Fibroblast of pulmonary artery (primary cell): ENCODE measurements around the gene AOPEP.

Experiments
- DNase-seq: peaks from one replicate; pipeline ENCODE4 v3.0.0-alpha.2; 2010; ENCODE audit warnings: low read depth
- H3K4me3 ChIP-seq: replicated peaks from 2 replicates; pipeline ENCODE4 v1.5.1; 2011; ENCODE audit warnings: low read depth, mild to moderate bottlenecking, control low read depth, low read length, moderate library complexity
- TF ChIP-seq, protein P1 (sequence below): IDR thresholded peaks from 2 replicates; pipeline ENCODE4 v1.5.1; 2011; ENCODE audit warnings: mild to moderate bottlenecking, control low read depth, low read length, inconsistent platforms; ENCODE audit errors: missing control alignments

The AOPEP gene

GRCh38 chr9:95071925-95072324 lies 345.4 kb downstream of the AOPEP start:
- DNase-seq, result no peak
- H3K4me3 ChIP-seq, result no peak overlapping the region
- TF ChIP-seq, protein P1, sequence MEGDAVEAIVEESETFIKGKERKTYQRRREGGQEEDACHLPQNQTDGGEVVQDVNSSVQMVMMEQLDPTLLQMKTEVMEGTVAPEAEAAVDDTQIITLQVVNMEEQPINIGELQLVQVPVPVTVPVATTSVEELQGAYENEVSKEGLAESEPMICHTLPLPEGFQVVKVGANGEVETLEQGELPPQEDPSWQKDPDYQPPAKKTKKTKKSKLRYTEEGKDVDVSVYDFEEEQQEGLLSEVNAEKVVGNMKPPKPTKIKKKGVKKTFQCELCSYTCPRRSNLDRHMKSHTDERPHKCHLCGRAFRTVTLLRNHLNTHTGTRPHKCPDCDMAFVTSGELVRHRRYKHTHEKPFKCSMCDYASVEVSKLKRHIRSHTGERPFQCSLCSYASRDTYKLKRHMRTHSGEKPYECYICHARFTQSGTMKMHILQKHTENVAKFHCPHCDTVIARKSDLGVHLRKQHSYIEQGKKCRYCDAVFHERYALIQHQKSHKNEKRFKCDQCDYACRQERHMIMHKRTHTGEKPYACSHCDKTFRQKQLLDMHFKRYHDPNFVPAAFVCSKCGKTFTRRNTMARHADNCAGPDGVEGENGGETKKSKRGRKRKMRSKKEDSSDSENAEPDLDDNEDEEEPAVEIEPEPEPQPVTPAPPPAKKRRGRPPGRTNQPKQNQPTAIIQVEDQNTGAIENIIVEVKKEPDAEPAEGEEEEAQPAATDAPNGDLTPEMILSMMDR, result no peak

DNA sequence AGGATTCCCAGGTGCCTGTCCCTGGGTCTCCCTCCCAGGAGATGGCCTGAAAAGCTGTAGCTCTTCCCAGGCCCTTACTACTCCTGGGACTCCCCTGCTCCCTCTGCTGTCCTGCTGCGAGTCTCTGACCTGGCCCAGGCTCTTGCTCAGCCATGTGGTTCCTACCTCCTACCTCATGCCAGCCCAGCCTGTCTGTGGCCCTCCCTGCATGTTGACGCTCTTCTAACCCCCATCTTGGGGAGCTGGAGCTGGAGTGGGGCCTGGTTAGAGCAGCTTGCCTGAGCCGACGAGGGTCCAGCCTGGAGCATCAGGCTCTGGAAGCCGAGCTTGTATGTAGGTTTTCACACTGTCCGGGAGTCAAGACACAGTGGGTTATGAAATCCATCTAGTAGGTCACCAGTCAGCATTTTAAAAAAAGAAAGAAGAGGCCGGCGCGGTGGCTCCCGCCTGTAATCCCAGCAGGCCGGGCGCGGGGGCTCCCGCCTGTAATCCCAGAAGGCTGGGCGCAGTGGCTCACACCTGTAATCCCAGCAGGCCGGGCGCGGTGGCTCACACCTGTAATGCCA lies 346.6 kb downstream of the AOPEP start:
- peak; percentile 36 for DNase-seq
- TF ChIP-seq, protein P1, result peak; percentile 39
- H3K4me3 ChIP-seq, result no peak overlapping the region

DNA sequence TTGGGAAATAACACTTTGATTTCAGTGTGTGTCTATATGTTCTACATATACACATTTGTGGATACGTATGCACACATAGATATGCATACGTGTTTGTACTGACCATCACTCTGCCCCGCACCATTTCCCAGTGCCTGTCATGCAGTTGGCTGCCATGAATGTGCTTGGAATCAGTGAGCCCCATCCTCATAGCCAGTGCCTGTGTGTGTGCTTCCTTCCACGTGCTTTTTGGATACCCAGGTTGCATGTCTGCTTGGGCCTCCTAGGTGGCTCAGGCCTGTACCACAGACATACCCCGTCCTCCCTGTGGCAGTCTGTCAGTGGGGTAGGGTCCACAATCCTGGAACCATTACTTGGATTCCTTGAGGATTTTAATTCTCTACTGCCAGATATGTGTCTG lies 347.4 kb downstream of the AOPEP start:
- TF ChIP-seq, protein P1, result no peak
- no peak overlapping the region for H3K4me3 ChIP-seq
- DNase-seq, result no peak

GRCh38 chr9:95074632-95075031 lies 348.1 kb downstream of the AOPEP start:
- no peak overlapping the region for H3K4me3 ChIP-seq
- DNase-seq, result no peak
- TF ChIP-seq, protein P1, result no peak

DNA sequence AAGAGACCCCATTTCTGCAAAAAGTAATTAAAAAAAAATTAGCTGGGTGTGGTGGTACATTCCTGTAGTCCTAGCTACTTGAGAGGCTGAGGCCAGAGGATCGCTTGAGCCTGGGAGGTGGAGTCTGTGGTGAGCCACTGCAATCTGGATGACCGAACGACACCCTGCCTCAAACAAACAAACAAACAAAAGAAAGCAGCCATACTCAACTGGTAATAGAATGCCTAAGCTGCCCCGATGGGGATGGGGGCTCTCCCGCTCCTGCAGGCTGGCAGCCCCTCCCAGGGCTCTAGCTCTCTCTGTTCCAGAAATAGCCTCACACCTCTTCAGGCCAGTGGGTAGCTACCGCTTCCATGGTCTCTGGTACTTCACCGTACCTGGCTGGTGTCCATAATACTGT lies 349.2 kb downstream of the AOPEP start:
- H3K4me3 ChIP-seq, result no peak overlapping the region
- TF ChIP-seq, protein P1, result no peak
- DNase-seq, result no peak

DNA sequence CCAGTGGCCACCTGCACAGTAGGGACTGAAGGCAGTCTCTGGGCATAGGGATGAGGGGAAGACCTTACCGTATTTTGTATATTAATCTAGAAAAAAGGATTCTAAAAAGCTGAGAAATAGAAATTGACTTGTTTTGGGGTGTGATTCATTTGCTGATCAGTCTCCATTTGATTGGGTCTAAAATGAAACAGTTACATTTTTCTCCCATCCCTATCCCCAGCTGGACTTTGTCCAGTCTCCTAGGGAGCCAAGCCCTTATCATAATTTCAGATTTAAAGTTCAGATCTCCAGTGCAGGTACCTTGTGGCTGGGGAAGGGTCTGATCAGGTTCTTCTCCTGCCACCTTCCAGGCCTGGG lies 350.2 kb downstream of the AOPEP start:
- TF ChIP-seq, protein P1, result no peak
- H3K4me3 ChIP-seq, result no peak overlapping the region
- DNase-seq, result no peak

GRCh38 chr9:95077053-95077765 lies 350.7 kb downstream of the AOPEP start:
- DNase-seq, result no peak
- TF ChIP-seq, protein P1, result peak; percentile 6

More at GRCh38 chr9:95077053-95077765, 350.7 kb downstream of the AOPEP start:
- no peak overlapping the region for H3K4me3 ChIP-seq
